Activated CD8-positive, alpha-beta T cell treated with anti-CD3 and anti-CD28 coated beads for 36 hours (primary cell): ENCODE results near the gene RFX1. TPM values are rescaled to one million over a fixed set of nuclear protein-coding genes. Genes with fewer than 3 reads are reported as not detected.

Experiments used
- ATAC-seq: fragments of 200-7000 bp; cut with Tn5 transposase; one replicate; pipeline ENCODE4 v1.10.0; 2021; ENCODE audit warnings: mild to moderate bottlenecking, moderate library complexity
- CTCF ChIA-PET: fragments of 350-600 bp; sonication (Branson Sonifier 250); formaldehyde crosslinking; loops from one replicate; lab custom pipeline; 2021; ENCODE audit warnings: antibody characterized with exemption; lab: Charles Lee
- POLR2A ChIA-PET: fragments of 350-600 bp; sonication (Branson Sonifier 250); formaldehyde crosslinking; loops from one replicate; lab custom pipeline; 2021; ENCODE audit warnings: antibody characterized with exemption; lab: Charles Lee
- DNase-seq: peaks from one replicate; pipeline ENCODE4 v3.0.0-alpha.2; 2020
- H3K27ac Mint-ChIP-seq: one replicate; pipeline ENCODE4 v1.8.0; 2021; ENCODE audit warnings: mild to moderate bottlenecking, mixed read lengths
- H3K27me3 Mint-ChIP-seq: one replicate; pipeline ENCODE4 v1.8.0; 2021; ENCODE audit warnings: mixed read lengths
- H3K36me3 Mint-ChIP-seq: one replicate; pipeline ENCODE4 v1.8.0; 2021; ENCODE audit warnings: low read depth, mixed read lengths
- H3K4me1 Mint-ChIP-seq: one replicate; pipeline ENCODE4 v1.8.0; 2021; ENCODE audit warnings: low read depth, mixed read lengths
- H3K4me3 Mint-ChIP-seq: one replicate; pipeline ENCODE4 v1.8.0; 2021; ENCODE audit warnings: mild to moderate bottlenecking, moderate library complexity, mixed read lengths
- H3K9me3 Mint-ChIP-seq: one replicate; pipeline ENCODE4 v1.8.0; 2021; ENCODE audit warnings: mixed read lengths
- CTCF ChIP-seq: fragments of 200-600 bp; IDR thresholded peaks from one replicate; pipeline ENCODE4 v1.8.0; 2022; ENCODE audit warnings: antibody characterized with exemption, mild to moderate bottlenecking
- intact Hi-C: fragments of 100-400 bp; cut with micrococcal nuclease; formaldehyde crosslinking; loops from one replicate; pipeline ENCODE4 v1.10.0; 2022
- total RNA-seq, 2 experiments: library from RNA; stranded (reverse); gene quantifications; one replicate each; pipeline ENCODE4 v1.2.3, GENCODE V29; 2021

The RFX1 gene
- total RNA-seq, 2 experiments from 2014 or later: 13.3 to 14.1 TPM

- POLR2A ChIA-PET: interaction anchor here (0.6 to 2.1 kb wide), 4 partner anchors 9 to 290 kb away, joined by 3 to 8 read pairs (median 3); partner anchors contain the start of gene RFX1
- intact Hi-C loops: no loop called here
- CTCF ChIA-PET: interaction anchor here (0.6 to 1.0 kb wide), 2 partner anchors 33 to 38 kb away, joined by 3 read pairs; partner anchors contain the start of gene IL27RA
- no peaks in the 10 kb centered on the region for H3K27me3 Mint-ChIP-seq
- no peak overlapping the region for H3K4me3 Mint-ChIP-seq
- H3K27ac Mint-ChIP-seq: no peak overlapping the region
- no peak for TF ChIP-seq CTCF
- H3K9me3 Mint-ChIP-seq: peaks cover 2% of the 10 kb centered on the region
- no peak for DNase-seq
- peaks cover 10% of the 10 kb centered on the region for H3K36me3 Mint-ChIP-seq
- peaks cover 20% of the 10 kb centered on the region for H3K4me1 Mint-ChIP-seq
- ATAC-seq: no peak
Observed at GRCh38 chr19:13993590-13994300, 12.4 kb downstream of the RFX1 start.

- intact Hi-C loops: no loop called here
- Mint-ChIP-seq H3K36me3 (peaks cover 8% of the 10 kb centered on the region), H3K9me3 (no peaks in the 10 kb centered on the region), H3K4me3 (no peak overlapping the region), H3K27me3 (no peaks in the 10 kb centered on the region), H3K4me1 (peaks cover 33% of the 10 kb centered on the region), H3K27ac (no peak overlapping the region)
- DNase-seq (no peak), ATAC-seq (no peak)
- no peak for TF ChIP-seq CTCF
- ChIA-PET POLR2A (interaction anchor here (2.1 kb wide), 1 partner anchor 13 kb away, joined by 8 read pairs; the partner anchor contains the start of gene RFX1), CTCF (no interaction called here)
Observed at GRCh38 chr19:13992025-13992424, 14.1 kb downstream of the RFX1 start.

GRCh38 chr19:13990085-13990484 is 16.0 kb downstream of the RFX1 start:
- no peaks in the 10 kb centered on the region for H3K9me3 Mint-ChIP-seq
- no peak overlapping the region for H3K4me3 Mint-ChIP-seq
- no peak for DNase-seq
- H3K36me3 Mint-ChIP-seq: peaks cover 8% of the 10 kb centered on the region
- intact Hi-C loops: no loop called here
- no peak for TF ChIP-seq CTCF
- H3K4me1 Mint-ChIP-seq: peaks cover 48% of the 10 kb centered on the region
- no peak for ATAC-seq
- no peaks in the 10 kb centered on the region for H3K27me3 Mint-ChIP-seq
- POLR2A ChIA-PET: interaction anchor here (1.9 to 8.5 kb wide), 2 partner anchors 12 to 41 kb away, joined by 5 to 96 read pairs; partner anchors contain the start of genes IL27RA and RFX1
- CTCF ChIA-PET: no interaction called here
- H3K27ac Mint-ChIP-seq: peak overlapping the region; percentile 98

- POLR2A ChIA-PET: interaction anchor here (1.9 to 8.5 kb wide), 2 partner anchors 13 to 42 kb away, joined by 5 to 96 read pairs; partner anchors contain the start of genes IL27RA and RFX1
- Mint-ChIP-seq H3K4me3 (no peak overlapping the region), H3K36me3 (peaks cover 8% of the 10 kb centered on the region), H3K27ac (peak overlapping the region; percentile 98), H3K27me3 (no peaks in the 10 kb centered on the region), H3K4me1 (peaks cover 53% of the 10 kb centered on the region), H3K9me3 (no peaks in the 10 kb centered on the region)
- intact Hi-C loops: no loop called here
- DNase-seq (no peak), ATAC-seq (no peak)
- no peak for TF ChIP-seq CTCF
- CTCF ChIA-PET: interaction anchor here (3.2 kb wide), 1 partner anchor 14 kb away, joined by 11 read pairs; no protein-coding TSS in a partner anchor
Observed at GRCh38 chr19:13989487-13989886, 16.6 kb downstream of the RFX1 start.
